GM12872 (cell line): ENCODE results near the gene RPL36.

Experiments
- TF ChIP-seq, protein P1 (sequence below): IDR thresholded peaks from 3 replicates; pipeline ENCODE4 v1.5.1; 2011; ENCODE audit warnings: low read depth, mild to moderate bottlenecking, low read length, moderate library complexity; ENCODE audit not compliant: insufficient read depth

RPL36 gene

GRCh38 chr19:5693195-5694166 lies 3.4 kb downstream of the RPL36 start:
- TF ChIP-seq, protein P1, sequence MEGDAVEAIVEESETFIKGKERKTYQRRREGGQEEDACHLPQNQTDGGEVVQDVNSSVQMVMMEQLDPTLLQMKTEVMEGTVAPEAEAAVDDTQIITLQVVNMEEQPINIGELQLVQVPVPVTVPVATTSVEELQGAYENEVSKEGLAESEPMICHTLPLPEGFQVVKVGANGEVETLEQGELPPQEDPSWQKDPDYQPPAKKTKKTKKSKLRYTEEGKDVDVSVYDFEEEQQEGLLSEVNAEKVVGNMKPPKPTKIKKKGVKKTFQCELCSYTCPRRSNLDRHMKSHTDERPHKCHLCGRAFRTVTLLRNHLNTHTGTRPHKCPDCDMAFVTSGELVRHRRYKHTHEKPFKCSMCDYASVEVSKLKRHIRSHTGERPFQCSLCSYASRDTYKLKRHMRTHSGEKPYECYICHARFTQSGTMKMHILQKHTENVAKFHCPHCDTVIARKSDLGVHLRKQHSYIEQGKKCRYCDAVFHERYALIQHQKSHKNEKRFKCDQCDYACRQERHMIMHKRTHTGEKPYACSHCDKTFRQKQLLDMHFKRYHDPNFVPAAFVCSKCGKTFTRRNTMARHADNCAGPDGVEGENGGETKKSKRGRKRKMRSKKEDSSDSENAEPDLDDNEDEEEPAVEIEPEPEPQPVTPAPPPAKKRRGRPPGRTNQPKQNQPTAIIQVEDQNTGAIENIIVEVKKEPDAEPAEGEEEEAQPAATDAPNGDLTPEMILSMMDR, result no peak

DNA sequence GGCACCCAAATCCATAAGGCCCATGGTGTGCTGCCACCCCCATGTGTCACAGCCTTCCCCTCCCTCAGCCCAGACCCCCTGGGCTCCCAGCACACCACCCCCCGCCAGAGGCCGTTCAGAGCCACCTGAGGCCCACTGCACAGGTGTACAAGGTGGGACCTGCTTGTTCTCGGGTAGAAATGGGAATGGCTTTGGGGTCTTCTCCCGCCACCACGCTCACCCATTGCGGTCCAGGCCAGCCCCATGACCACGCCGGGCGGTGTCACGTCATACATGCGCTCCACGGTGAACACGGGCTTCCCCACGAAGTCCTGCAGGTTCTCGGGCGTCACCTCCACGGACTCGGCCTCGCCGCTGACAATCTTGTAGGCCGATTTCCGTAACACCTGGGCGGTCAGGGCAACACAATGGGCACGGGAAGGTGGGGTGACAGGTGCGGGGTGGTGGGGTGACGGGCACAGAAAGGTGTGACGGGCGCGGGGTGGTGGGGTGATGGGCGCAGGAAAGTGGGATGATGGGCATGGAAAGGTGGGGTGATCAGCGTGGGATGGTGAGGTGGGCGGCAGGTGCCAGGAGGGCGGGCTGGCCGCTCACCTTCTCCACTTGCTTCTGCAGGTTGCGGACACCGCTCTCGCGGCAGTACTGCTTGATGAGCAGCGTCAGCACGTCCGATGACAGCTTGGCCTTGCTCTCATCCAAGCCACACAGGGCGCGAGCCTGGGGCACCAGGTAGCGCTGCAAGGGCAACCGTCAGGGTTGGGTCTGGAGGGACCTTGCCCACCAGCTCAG lies 4.3 kb downstream of the RPL36 start:
- TF ChIP-seq, protein P1, result no peak

DNA sequence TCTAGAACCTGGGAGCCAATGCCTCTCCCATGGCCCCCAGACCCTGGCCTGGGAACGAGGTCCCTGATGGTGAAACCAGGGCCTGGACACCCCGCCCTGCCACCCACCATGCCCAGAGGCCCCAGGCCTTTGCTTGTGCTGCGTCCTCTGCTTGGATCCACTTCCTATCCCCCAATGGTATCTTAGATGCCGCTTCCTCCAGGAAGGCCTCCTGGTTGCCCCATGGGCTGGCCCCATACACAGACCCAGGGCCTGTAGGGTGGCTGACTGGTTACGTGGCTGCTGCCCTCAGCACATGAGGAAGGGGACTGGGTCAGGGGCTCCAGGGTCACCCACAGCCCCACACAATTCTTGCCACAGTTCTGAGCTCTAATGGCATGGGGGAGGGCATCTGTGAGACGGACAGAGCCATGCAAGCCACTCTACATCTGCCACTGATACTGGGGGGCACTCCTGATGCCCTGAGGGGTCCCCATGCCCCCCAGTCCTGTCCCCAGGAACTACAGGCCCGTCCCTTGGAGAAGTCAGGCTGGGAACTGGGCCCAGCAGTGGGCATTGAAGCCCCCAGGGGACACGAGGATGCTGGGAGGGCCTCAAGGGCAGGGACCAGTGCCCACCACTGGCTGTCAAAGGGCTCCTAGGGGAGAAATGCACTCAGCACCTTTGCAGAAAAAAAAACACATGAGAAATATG lies 5.0 kb downstream of the RPL36 start:
- TF ChIP-seq, protein P1, result no peak

GRCh38 chr19:5695649-5696195 lies 5.6 kb downstream of the RPL36 start:
- TF ChIP-seq, protein P1, result no peak

DNA sequence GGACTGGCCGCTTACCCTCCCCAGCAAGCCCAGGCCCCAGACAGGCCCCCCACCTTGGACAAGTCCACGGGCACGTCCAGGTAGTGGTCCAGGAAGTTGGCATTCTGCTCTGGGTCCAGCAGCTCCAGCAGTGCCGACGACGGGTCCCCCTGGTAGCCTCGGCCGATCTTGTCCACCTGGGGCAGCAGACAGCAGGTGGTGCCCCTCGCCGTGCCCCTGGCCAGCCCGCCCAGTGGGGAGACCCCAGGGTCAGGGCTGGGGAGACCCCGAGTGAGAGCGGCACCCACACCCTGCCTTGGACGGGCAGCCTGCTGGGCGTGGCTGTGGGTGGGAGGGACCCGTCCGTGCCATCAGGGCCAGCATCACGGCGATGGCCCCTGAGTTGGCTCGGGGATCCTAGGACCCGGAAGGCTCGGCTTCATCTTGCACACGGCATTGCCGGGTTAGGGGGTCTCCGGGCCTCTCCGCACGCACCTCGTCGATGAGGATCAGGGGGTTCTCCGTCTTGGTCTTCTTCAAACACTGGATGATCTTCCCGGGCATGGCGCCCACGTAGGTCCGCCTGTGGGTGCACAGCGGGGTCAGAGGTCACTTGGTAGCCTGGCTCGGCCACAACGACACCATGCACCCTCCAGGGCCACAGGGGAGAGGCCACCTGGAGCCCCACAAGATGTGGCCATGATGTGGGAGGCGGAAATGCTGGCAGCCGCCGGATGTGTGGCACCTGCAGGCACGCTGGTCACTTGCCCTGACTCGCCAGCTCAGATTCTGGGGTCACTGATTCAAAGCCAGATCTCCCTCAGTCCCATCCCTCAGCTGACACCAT lies 6.3 kb downstream of the RPL36 start:
- TF ChIP-seq, protein P1, result no peak

DNA sequence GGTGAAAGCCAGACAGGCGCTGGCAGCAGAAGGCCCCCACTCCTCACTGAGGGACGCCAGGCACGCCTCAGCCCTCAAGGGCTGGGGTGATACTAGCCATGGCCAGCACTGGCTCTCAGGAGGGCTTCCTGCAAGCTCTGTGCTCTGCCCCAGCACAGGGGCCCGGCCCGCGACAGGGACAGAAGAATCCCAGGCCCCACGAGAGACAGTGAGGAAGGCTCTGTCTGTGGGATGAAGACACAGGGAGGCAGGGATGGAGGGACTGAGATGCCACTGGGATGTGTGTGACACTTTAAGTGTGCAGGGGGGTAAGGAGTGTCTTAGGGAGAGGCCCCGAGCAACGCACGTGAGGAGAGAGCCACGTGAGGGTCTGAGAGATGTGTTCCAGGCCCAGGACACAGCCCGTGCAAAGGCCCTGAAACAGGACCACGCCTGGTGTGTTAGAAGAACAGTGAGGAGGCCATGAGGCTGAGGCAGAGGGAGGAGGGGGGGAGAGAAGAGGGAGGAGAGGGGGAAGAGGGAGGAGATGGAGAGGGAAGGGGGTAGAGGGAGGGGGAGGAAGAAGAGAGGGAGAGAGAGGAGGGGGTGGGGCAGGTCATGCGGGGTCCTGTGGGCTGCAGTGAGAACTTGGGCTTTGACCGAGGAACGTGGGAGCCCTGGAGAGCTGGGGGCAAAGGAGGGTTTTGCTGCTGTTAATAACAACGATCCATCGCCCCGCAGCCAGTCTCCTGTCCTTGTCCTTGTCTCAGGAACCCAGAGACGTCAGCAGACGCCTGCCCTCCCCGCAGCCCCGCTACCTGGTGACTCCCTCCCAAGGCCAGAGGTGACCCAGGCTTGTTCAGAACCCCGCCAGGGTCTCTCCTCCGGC lies 7.2 kb downstream of the RPL36 start:
- TF ChIP-seq, protein P1, result no peak
